ENCODE data around the gene SH2D3A. TPM values are rescaled to one million over a fixed set of nuclear protein-coding genes. Genes with fewer than 3 reads are reported as not detected.

Gene SH2D3A
- total and polyA plus RNA-seq, 2 experiments from 2014 or later: 20.7 to 38.4 TPM

GRCh38 chr19:6717036-6717435 lies 50.2 kb downstream of the SH2D3A start:
- peaks cover 72% of the 10 kb centered on the region for H3K9me3 Mint-ChIP-seq
- H3K27ac Mint-ChIP-seq: no peak overlapping the region
- Histone ChIP-seq H3K27me3 (ENCODE audit: insufficient read depth) (no peaks in the 10 kb centered on the region), H3K27ac (ENCODE audit: low read depth) (no peak overlapping the region), H2AFZ (no peak overlapping the region), H3K4me1 (ENCODE audit: insufficient read depth) (no peaks in the 10 kb centered on the region; the same call in 1 of the 2 replicates), H3K36me3 (ENCODE audit: insufficient read depth) (no peaks in the 10 kb centered on the region), H3K9me2 (ENCODE audit: insufficient read depth) (no peaks in the 10 kb centered on the region), H4K20me1 (replicated peaks; ENCODE audit: insufficient read depth) (no peaks in the 10 kb centered on the region), H3K4me3 (no peak overlapping the region), H3K4me2 (no peak overlapping the region), H3K79me2 (replicated peaks; ENCODE audit: insufficient read depth) (no peaks in the 10 kb centered on the region), H3F3A (replicated peaks; ENCODE audit: low read depth) (peaks cover 8% of the 10 kb centered on the region)
- no peak for DNase-seq (ENCODE audit: low spot score)
- no peaks in the 10 kb centered on the region; the same call in 2 of the 3 replicates for H3K4me1 Mint-ChIP-seq
- H3K4me3 Mint-ChIP-seq: no peak overlapping the region
- TF ChIP-seq CTCF (conservative IDR thresholded peaks at IDR 0.05; ENCODE audit: low read depth in 2 of 2): peak; percentile 46 to 57
- TF ChIP-seq STAT1 (IDR thresholded peaks at IDR 0.05; ENCODE audit: unreplicated experiment): no peak
- ATAC-seq: no peak
- peaks cover 24% of the 10 kb centered on the region for H3K27me3 Mint-ChIP-seq (ENCODE audit: insufficient read depth, low read depth, poor library complexity)
- H3K36me3 Mint-ChIP-seq (ENCODE audit: low read depth): peaks cover 31% of the 10 kb centered on the region

DNA sequence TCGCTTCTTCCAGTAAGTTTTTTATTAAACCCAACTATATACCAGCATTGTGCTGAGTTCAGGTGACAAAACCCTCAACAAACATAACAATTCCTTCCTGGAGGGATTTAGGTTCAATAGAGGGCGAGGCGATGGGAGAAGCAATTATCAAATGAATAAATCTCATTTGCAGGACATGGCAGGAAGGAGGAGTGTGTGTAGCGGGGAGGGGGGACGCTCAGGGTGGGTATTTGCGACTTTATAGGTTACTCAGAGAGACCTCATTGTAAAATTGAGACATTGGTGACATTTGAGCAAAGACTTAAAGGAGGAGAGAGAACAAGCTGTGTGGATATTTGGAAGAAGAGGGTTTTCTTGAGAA lies 50.6 kb downstream of the SH2D3A start:
- H4K20me1 ChIP-seq (replicated peaks; ENCODE audit: insufficient read depth): no peaks in the 10 kb centered on the region
- ATAC-seq (no peak), DNase-seq (ENCODE audit: low spot score) (no peak)
- H3K27me3 ChIP-seq (ENCODE audit: insufficient read depth): peaks cover under 1% of the 10 kb centered on the region; the same call in 1 of the 2 replicates
- H3K36me3 ChIP-seq (ENCODE audit: insufficient read depth): no peaks in the 10 kb centered on the region
- Mint-ChIP-seq H3K27me3 (ENCODE audit: insufficient read depth, low read depth, poor library complexity) (peaks cover 24% of the 10 kb centered on the region), H3K4me1 (no peaks in the 10 kb centered on the region; the same call in 2 of the 3 replicates), H3K9me3 (peaks cover 75% of the 10 kb centered on the region), H3K4me3 (no peak overlapping the region), H3K36me3 (ENCODE audit: low read depth) (peaks cover 31% of the 10 kb centered on the region), H3K27ac (no peak overlapping the region)
- no peaks in the 10 kb centered on the region for H3K79me2 ChIP-seq (replicated peaks; ENCODE audit: insufficient read depth)
- H3K27ac ChIP-seq (ENCODE audit: low read depth): no peak overlapping the region
- no peak overlapping the region for H3K4me3 ChIP-seq
- no peak overlapping the region for H3K4me2 ChIP-seq
- H3F3A ChIP-seq (replicated peaks; ENCODE audit: low read depth): peaks cover 8% of the 10 kb centered on the region
- H2AFZ ChIP-seq: no peak overlapping the region
- no peaks in the 10 kb centered on the region; the same call in 1 of the 2 replicates for H3K4me1 ChIP-seq (ENCODE audit: insufficient read depth)
- H3K9me2 ChIP-seq (ENCODE audit: insufficient read depth): no peaks in the 10 kb centered on the region
- TF ChIP-seq POLR2AphosphoS5 (IDR thresholded peaks at IDR 0.05; ENCODE audit: low read depth): no peak
- no peak for TF ChIP-seq REST (IDR thresholded peaks at IDR 0.05; ENCODE audit: unreplicated experiment)
- TF ChIP-seq CTCF (conservative IDR thresholded peaks at IDR 0.05; ENCODE audit: low read depth in 2 of 2): no peak
- no peak for TF ChIP-seq EZH2phosphoT487 (IDR thresholded peaks at IDR 0.05; ENCODE audit: unreplicated experiment)
- TF ChIP-seq STAT1 (IDR thresholded peaks at IDR 0.05; ENCODE audit: unreplicated experiment): no peak
- no peak for TF ChIP-seq CREB1 (CRISPR knock-in tag; IDR thresholded peaks at IDR 0.05; ENCODE audit: low read depth)
- no peak for TF ChIP-seq NANOG (IDR thresholded peaks at IDR 0.05; ENCODE audit: borderline replicate concordance)
- no peak for TF ChIP-seq ZNF331 (CRISPR knock-in tag; IDR thresholded peaks at IDR 0.05; ENCODE audit: low read depth)
- TF ChIP-seq, protein P1, sequence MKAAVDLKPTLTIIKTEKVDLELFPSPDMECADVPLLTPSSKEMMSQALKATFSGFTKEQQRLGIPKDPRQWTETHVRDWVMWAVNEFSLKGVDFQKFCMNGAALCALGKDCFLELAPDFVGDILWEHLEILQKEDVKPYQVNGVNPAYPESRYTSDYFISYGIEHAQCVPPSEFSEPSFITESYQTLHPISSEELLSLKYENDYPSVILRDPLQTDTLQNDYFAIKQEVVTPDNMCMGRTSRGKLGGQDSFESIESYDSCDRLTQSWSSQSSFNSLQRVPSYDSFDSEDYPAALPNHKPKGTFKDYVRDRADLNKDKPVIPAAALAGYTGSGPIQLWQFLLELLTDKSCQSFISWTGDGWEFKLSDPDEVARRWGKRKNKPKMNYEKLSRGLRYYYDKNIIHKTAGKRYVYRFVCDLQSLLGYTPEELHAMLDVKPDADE (IDR thresholded peaks at IDR 0.05): no peak

Data from GM23338 (cell line).